Stimulated activated CD8-positive, alpha-beta memory T cell treated with anti-CD3 and anti-CD28 coated beads, Interleukin-7, amount 100 ng/mL, for 4 hours (primary cell): ENCODE data around the gene ULK4.

ENCODE experiments used
- DNase-seq, 2 donors: peaks; one replicate each; pipeline ENCODE4 v3.0.0-alpha.2; 2020; ENCODE audit warnings: low read depth in 2 of 2

Gene ULK4

DNA sequence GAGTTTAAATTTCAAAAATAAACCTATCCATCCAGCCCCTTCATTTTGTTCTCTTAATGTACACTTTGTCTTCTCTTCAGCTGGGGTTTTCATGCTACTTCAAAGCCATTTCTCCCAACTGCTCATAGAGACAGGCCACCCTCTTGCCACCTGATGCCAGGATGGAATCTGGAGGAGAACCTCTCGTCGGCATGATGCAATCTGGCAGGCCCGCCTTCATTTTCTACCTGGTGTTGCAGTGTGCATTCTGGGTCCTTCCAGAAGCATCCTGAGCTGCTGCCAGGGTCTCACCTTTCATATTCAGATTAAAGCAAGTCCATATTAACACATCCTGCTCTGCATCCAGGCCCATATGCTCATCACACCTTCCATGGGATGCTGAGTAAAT lies 701.8 kb downstream of the ULK4 start:
- DNase-seq, result no peak

DNA sequence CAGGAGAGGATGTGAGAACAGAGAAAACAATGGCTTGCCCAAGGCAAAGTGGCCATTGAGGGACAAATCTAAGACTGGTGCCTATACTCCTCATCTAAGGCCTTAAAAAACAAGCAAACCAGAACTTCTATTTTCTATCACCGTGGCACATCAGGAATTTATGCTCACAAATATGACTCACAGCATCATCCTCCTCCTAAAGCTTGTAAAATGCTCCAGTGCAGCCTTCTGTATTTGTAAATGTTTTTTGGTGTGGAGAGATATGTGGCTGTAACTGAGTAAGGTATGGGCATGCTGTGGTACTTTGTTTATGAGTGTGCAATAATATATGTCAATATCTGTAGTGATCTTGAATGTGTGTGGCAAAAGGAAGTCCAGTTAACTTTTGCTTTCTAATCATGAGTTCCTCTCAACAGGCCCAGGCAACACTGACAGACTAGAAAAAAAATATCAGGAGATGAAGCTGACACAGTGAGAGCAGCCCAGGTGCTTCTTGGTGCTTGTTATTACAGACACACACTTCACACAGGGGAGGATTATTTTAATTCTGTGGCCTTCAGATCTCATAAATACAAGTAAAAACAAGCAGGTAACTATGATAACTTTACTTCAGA lies 702.3 kb downstream of the ULK4 start:
- no peak for DNase-seq

DNA sequence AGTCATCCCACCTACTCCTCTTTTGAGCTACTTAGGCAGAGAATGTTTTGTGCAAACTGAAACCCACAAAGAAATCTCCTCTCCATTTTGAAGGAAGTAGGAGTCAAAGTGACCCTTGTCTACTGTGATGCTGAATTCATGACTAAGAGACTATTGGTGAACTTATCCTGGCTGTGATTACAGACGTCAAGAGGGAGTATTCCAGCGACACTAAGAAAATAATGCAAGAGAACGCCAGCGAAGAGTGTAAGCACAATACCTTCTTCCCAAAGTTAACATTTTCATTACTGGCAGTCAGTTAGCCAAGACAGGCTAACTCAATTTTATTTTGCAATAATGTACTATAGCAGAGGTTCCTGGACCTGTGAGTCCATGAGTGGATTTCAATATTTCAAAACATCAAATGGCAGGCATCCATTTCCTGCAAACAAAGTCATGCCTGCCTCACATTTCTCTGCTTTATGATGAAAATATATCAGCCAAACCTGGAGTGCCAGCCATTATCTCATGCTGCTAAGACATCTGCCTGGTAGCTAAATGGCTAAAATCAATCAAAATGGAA lies 703.6 kb downstream of the ULK4 start:
- no peak for DNase-seq

DNA sequence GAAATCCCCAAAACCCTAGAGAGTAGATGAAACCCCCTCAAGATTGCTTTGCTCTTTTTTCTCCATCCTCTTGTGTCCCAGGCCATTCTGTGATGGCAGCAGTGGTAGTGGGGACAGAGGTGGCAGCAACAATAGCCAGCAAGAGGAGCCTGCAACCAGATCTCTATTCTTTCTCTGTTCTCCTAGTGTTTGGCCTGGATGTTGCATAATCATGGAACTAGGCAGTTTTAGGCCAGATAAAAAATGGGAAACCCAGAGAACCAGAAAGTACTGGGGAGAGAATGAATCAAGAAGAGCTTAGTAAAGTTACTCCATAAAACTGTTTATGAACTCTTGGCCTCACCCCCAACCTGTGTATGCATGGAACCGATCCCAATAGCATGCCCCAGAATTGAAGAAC lies 710.3 kb downstream of the ULK4 start:
- no peak for DNase-seq

DNA sequence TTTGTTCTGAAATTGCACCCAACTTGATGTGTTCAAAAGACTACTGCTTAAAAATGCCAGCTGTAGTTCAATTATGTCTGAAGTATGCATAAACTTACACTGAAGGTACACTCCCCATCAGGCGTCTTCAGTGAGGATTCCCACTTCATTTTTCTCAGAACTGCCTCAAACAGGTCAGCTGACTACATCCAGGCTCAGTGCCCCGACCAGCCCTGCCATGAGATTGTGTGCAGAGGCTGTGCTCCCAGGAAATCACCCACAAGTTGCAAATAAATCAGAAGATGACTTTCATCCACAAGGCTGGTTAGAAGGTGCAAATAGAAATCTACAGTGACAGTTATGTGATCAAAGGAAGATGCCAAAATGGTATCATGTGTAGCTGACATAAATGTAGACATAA lies 711.1 kb downstream of the ULK4 start:
- DNase-seq, result no peak

DNA sequence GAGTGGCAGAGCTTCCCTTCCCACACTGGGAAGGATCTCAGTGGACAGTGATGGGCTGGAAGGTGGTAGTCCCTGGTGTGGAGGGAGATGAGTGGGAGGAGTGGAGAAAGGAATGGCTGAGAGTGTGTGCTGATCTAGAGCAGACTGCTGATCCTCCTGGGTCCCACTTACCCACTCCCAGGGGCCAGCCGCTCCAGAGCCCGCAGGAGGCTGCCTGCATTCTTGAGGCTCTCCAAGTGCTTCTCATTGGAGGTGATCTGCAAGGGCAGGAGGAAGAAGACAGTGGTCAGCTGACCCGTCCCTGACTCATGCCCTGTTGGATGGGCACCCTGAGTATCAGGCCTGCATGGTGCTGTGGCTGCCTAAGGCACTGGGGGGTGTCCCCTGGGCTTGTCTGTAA lies 712.6 kb downstream of the ULK4 start:
- no peak for DNase-seq

DNA sequence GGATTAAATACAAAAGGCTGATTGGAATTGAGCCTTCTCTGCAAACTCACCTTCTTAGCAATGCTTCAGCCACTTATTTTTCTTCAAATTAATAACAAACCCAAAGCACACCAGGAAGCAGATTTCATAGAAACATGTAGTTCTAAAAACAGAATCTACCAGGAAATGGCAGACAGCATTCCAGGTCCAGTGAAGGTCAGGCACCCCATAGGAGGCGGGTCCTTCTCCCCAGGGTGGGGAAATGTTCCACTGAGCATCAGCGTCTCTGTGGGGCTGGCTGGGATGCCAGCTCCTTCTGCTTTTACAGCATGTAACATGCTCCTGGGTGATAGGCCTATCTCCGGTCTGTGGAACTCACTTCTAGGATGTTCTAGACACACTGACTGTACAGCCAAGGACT lies 713.4 kb downstream of the ULK4 start:
- no peak for DNase-seq

DNA sequence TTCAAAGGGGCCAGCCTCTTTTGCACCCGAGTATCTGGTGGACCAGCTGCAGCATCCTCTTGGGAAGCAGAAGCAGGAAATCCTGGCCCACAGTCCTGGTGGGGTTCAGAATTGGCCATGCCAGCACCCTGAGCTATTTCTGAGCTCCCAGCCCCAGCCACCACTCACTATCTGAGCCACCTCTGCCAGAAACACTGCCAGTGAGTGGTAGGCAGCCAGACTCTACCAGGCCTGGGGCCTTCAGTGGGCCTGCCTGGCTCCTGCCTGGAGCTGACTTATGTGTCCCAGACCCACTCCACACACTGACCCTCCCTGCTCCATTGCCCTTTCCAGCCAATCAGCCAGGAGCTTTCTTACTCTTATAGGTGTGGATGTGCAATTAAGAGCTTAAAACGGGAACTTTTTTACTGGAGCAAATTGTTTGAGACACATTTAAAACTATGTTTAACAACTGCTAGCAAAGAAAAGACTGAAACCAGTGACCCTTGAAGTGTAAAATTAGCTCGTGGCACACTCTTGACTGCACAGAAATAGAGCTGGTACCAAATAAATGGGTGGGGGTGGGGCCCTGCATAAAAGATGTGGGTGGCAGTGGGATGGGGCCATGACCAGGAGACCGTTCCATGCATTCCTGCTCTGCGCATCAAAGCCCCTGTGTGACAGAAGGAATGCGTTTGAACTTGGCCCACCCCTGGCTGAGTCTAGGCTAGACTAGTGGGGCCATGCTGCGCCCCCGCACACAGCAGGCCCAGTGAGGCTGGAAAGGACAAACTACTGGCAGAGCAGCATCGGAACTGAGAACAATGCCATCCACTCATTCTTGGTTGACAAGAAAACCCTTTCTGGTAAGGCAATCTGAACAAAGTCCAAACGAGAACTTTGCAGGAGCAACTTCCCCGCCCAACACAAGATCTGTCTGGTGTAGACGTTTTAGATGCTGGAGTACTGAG lies 714.6 kb downstream of the ULK4 start:
- DNase-seq, result no peak

DNA sequence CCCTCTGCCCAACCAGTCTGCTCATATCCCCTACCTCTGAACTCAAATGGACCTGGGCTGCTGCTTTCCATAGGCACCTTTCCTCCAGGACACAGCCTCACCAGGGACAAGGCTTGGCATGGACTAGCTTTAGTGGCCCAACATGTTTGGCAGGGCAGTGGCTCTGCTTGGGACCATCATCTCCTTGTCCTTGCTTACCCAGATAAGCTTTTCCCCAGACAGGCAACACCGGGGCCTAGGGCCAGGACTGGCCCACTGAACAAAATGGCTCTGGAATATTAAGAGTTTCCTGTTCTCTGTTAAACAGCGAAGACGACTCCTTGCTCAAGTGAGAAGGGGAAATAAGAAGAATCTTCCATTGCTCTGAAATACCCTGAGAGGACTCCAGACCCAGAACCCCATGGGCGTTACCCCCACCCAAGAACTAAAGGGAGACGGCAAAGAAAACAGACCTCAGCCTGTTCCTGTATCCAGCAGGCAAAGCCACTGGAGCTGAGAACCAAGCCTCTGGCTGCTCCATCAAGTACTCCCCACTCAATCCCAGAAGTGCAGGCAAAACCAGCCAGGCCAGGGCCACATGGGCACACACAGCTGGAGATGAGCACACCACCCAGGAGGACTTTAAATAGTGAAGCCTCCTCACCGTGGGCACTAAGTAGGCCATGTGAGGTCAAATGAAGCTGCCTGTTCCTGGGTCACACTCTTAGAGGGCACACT lies 717.1 kb downstream of the ULK4 start:
- DNase-seq, result no peak

DNA sequence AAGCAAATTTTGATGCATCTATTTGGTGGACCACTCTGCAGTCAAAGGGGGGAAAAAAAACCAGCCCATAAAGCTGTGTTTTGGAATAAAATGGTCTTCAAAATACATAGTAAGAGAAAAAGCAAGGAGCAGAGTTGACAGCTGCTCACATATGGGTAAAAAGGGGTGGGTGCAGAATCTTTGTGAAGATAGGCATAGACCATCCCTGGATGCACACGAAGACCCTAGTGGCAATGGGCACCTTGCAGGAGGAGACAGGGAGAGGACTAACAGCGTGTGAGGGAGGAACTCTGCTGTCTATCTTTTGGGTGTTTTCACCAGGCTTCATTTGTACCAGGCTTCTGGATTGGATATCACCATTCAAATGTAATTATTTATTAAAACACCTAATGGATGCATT lies 718.7 kb downstream of the ULK4 start:
- DNase-seq, result no peak

DNA sequence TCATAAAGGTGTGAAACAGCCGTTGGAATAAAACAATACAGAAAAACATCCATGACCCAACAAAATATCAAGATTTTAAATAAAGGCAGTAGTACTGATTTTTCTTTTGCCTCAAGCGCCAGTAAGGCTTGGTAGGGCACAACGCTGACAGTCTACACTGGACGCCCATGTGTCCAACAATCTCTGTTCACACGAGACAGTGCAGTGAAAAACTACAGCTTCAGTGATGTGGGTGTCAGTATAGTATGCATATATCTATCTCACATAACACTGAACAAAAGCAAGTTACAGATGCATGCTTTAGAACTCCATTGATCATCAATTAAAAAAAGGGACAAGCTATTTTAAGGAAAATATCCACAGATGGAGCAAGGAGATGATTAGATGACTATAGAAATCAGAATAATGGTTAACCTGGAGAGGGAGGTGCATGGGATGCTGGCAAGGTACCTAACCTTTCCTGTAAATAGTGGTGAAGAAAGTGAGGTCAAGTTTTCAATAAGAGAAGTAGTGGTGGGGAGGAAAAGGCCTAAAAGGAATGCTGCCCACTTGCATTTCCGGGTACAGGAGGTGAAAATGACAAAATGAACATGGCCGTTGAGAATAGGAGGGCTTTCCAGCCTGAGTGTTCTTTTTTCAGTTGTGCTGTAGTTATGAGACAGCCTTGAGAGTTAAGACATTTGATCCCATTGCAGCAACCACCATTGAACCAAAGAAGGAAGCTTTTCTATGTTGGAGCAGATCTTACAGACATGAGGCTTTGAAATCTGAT lies 719.9 kb downstream of the ULK4 start:
- DNase-seq, result no peak

DNA sequence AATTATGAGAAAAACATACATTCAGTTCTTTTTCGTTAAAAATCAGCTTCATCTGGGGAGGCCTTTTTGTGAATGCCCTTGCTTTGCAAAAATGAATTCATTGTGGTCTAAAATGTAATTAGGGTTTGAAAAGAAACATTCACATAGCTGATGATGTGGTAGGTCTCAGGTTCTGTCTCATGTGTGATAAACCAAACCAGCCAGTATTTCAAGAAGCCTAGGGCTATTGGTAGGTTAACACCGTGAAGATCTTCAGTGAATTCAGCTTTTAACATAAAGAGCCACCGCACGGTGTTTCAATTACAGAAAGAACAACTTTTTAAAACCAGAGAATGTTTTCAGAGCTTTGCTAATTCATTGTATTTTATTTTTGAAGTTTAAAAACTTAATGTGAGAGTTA lies 720.7 kb downstream of the ULK4 start:
- no peak for DNase-seq

DNA sequence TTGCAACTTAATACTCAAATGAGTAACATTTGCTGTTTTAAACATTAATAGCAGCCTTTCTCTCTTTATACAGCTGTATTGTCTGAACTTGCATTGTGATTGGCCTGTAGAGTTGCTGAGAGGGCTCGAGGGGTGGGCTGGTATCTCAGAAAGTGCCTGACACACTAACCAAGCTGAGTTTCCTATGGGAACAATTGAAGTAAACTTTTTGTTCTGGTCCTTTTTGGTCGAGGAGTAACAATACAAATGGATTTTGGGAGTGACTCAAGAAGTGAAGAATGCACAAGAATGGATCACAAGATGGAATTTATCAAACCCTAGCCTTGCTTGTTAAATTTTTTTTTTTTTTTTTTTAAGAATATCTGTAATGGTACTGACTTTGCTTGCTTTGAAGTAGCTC lies 722.3 kb downstream of the ULK4 start:
- no peak for DNase-seq

DNA sequence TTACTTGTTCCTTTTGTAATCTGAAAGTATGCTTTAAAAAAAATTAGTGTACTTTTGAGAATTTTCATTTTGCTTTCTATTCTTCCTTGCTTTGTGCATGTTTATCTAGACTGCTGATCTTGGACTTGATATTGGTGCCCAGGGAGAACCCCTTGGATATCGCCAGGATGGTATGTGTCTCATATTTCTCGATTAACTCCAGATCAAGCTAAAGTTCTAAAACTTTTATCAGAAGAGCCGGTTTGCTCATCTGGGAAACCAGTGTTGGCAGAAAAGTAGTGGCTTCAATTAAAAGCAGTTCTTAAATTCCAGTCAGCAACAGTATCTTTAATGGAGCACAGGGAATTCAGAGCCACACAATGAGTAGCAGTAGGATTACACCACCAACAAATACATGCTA lies 724.0 kb downstream of the ULK4 start:
- no peak for DNase-seq

DNA sequence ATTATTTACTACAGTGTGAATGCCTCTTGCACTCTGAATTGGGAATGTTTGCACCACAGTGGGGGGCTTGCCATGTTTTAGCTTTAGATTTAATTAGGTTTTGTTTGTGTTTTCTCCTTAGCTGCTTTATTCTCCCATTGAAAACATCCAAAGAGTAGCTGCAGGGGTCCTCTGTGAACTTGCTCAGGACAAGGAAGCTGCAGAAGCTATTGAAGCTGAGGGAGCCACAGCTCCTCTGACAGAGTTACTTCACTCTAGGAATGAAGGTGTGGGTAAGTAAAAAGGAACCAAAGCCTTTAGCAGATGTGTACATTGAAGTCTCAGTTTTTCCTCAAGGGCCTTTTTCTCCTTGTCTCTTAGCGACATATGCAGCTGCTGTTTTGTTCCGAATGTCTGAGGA lies 725.7 kb downstream of the ULK4 start:
- DNase-seq, result no peak

DNA sequence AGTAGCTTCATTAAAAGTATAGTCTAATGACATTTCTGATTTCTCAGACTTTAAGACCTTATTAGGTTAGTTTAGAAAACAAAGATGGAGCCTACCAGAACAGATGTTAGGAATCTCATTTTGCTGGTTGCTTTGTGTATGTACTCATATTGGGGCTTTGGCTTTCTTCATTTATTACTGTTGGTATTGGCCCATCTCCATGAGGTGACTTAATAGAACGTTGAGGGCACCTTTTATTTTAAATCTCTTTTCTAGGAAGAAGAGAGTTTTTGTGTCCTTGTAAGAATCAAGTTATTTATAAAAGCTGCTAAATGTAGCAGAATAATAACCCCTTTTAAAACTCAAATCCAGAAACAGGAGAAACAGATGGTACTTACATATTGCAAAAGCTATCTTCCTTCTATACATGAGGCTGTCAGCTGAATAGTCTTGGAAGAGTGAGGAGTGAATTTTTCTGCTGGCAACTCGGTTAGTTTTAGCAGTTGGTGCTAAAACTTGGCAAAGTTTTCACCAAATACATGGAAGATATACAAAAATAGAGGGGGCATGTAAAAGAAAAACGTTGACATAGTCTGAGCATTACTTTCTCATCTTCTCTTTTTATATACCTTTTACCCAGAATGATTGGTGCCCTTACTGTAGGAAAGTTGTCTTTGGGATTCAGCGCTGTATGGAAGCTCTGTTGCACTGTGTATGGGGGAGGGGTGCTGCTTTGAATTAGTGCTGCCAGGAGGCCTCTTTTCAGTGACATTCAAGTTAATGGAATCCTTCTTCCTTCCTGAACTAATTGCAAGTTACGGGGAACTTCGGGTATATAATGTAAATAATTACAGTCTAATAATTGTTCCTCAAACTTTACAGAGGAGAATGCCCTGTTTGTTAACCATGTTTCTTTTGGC lies 726.8 kb downstream of the ULK4 start:
- DNase-seq, result no peak

DNA sequence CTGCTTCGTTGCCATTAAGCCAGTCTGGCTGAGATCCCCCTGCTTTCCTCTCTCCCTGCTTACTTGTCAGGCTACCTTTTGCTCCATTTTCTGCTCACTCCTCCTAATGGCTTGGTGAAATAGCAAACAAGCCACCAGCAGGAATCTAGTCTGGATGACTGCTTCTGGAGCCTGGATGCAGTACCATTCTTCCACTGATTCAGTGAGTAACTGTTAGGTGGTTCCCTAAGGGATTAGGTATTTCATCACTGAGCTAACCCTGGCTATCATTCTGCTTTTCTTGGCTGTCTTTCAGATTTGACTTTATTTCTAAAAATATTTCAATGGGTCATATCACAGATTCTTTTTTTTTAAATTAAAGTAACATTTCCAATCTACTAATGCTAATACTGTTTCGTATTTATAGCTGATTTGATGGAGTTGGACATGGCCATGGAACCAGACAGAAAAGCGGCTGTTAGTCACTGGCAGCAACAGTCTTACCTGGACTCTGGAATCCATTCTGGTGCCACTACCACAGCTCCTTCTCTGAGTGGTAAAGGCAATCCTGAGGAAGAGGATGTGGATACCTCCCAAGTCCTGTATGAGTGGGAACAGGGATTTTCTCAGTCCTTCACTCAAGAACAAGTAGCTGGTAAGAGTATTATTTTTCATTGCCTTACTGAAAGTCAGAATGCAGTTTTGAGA lies 737.6 kb downstream of the ULK4 start:
- no peak for DNase-seq

DNA sequence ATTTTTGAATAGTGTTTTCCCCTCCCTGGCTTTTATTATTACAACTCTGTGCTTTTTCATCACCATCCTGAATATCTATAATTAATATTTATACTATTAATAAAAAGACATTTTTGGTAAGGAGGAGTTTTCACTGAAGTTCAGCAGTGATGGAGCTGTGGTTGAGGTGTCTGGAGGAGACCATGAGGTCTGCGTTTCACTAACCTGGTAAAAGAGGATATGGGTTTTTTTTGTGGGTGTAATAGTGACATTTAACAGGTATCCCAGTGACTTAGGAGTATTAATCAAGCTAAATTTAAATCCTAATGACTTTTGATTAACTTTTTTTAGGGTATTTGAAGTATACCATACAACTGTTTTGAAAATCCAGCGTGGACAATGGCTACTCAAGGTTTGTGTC lies 738.2 kb downstream of the ULK4 start:
- DNase-seq, result no peak

DNA sequence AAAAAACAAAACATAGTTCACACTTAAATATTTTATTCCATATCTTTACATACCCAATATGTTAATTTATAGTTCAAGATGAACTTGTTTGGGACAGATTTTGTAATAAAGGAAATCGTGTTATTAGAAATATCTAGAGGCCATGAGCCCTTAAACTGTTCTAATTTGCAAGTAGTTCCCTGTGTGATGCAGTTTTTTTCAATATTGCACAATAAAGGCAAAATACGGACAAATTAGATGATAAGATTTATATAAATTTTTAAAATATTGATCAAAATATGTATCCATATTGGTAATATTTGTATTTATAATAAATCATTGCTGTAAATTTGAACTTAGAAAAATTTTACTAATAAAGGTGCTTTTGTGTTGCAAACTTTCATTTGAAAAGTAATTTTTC lies 738.8 kb downstream of the ULK4 start:
- DNase-seq, result no peak

DNA sequence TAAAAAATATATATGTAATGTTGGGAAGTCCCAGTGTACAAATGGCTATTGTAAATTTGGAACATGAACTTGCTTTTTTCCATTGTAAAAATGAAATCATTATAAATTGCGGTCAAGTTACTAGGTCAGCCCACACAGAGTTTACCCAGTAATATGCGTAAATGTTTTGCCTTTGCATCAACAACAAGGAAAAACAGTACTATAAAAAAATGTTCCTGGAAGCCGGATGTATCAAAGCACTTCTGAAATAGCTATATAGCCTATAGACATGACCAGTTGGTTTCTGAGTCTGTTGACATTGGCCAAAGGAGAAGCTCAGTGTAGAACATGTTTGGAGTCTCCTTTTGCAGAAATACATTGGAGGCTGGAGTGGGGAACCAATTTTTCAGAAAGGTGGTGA lies 739.4 kb downstream of the ULK4 start:
- DNase-seq, result no peak
